Measurements from ENCODE around the gene FARSA.

- TF ChIP-seq, protein P1, sequence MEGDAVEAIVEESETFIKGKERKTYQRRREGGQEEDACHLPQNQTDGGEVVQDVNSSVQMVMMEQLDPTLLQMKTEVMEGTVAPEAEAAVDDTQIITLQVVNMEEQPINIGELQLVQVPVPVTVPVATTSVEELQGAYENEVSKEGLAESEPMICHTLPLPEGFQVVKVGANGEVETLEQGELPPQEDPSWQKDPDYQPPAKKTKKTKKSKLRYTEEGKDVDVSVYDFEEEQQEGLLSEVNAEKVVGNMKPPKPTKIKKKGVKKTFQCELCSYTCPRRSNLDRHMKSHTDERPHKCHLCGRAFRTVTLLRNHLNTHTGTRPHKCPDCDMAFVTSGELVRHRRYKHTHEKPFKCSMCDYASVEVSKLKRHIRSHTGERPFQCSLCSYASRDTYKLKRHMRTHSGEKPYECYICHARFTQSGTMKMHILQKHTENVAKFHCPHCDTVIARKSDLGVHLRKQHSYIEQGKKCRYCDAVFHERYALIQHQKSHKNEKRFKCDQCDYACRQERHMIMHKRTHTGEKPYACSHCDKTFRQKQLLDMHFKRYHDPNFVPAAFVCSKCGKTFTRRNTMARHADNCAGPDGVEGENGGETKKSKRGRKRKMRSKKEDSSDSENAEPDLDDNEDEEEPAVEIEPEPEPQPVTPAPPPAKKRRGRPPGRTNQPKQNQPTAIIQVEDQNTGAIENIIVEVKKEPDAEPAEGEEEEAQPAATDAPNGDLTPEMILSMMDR (optimal IDR thresholded peaks at IDR 0.05 in 1 of 3, IDR thresholded peaks at IDR 0.05 in 1 of 3, conservative IDR thresholded peaks at IDR 0.05 in 1 of 3; ENCODE audit: extremely low read depth in 1 of 3, insufficient read depth in 2 of 3, low read length in 3 of 3): no peak
- TF ChIP-seq EZH2 (IDR thresholded peaks at IDR 0.05; ENCODE audit: low read length): no peak
Measured at GRCh38 chr19:12907166-12907565, 26.3 kb downstream of the FARSA start.
